Astrocyte (in vitro differentiated cells and primary cell): ENCODE results near the gene BTN2A1. TPM values are rescaled to one million over a fixed set of nuclear protein-coding genes. Genes with fewer than 3 reads are reported as not detected.

ENCODE experiments used
- DNase-seq: peaks from one replicate; pipeline ENCODE4 v3.0.0-alpha.2; 2010; ENCODE audit warnings: low read depth
- FAIRE-seq: peaks from 2 replicates; lab custom pipeline; 2011; peaks lifted over from hg19 to GRCh38; lab: Jason Lieb, UNC
- H2AFZ ChIP-seq: 2 replicates; pipeline ENCODE4 v1.6.0; 2012; ENCODE audit warnings: low read depth, low read length, inconsistent platforms
- H3K27ac ChIP-seq: 2 replicates; pipeline ENCODE4 v1.5.1; 2011; ENCODE audit warnings: low read depth, low read length, inconsistent platforms
- H3K27me3 ChIP-seq: 2 replicates; pipeline ENCODE4 v1.6.0; 2011; ENCODE audit warnings: low read length, inconsistent platforms; ENCODE audit not compliant: insufficient read depth
- H3K36me3 ChIP-seq: 2 replicates; pipeline ENCODE4 v1.5.1; 2011; ENCODE audit warnings: low read length, inconsistent platforms; ENCODE audit not compliant: insufficient read depth
- H3K4me1 ChIP-seq: 2 replicates; pipeline ENCODE4 v1.5.1; 2011; ENCODE audit warnings: low read length, inconsistent platforms; ENCODE audit not compliant: insufficient read depth
- H3K4me2 ChIP-seq: 2 replicates; pipeline ENCODE4 v1.6.0; 2012; ENCODE audit warnings: low read length, inconsistent platforms
- H3K4me3 ChIP-seq: 2 replicates; pipeline ENCODE4 v1.5.1; 2011; ENCODE audit warnings: low read depth, mild to moderate bottlenecking, low read length, inconsistent platforms; ENCODE audit not compliant: insufficient read depth
- H3K79me2 ChIP-seq: 2 replicates; pipeline ENCODE4 v1.6.0; 2012; ENCODE audit warnings: mild to moderate bottlenecking, low read length, inconsistent platforms; ENCODE audit not compliant: insufficient read depth
- H3K9ac ChIP-seq: 2 replicates; pipeline ENCODE4 v1.6.0; 2012; ENCODE audit warnings: mild to moderate bottlenecking, low read length, inconsistent platforms
- H3K9me3 ChIP-seq: 2 replicates; pipeline ENCODE4 v1.5.1; 2012; ENCODE audit warnings: low read depth, mild to moderate bottlenecking, low read length, inconsistent platforms; ENCODE audit not compliant: insufficient read depth
- H4K20me1 ChIP-seq: 2 replicates; pipeline ENCODE4 v1.6.0; 2012; ENCODE audit warnings: low read length, inconsistent platforms; ENCODE audit not compliant: insufficient read depth
- H3K27ac Mint-ChIP-seq: one replicate; pipeline ENCODE4 v1.8.0; 2021; ENCODE audit warnings: mild to moderate bottlenecking, mixed read lengths; ENCODE audit not compliant: unreplicated experiment
- H3K27me3 Mint-ChIP-seq: one replicate; pipeline ENCODE4 v1.8.0; 2021; ENCODE audit warnings: low read depth, mixed read lengths; ENCODE audit not compliant: unreplicated experiment
- H3K36me3 Mint-ChIP-seq: one replicate; pipeline ENCODE4 v1.8.0; 2021; ENCODE audit warnings: low read depth, mixed read lengths; ENCODE audit not compliant: unreplicated experiment
- H3K4me1 Mint-ChIP-seq: one replicate; pipeline ENCODE4 v1.8.0; 2021; ENCODE audit warnings: low read depth, mixed read lengths; ENCODE audit not compliant: unreplicated experiment
- H3K4me3 Mint-ChIP-seq: one replicate; pipeline ENCODE4 v1.8.0; 2021; ENCODE audit warnings: mild to moderate bottlenecking, moderate library complexity, mixed read lengths; ENCODE audit not compliant: unreplicated experiment
- H3K9me3 Mint-ChIP-seq: one replicate; pipeline ENCODE4 v1.8.0; 2021; ENCODE audit warnings: mild to moderate bottlenecking, mixed read lengths; ENCODE audit not compliant: unreplicated experiment
- EZH2 ChIP-seq: IDR thresholded peaks from 2 replicates; pipeline ENCODE4 v1.6.1; 2012; ENCODE audit warnings: mild to moderate bottlenecking, low read length, inconsistent platforms; ENCODE audit not compliant: insufficient read depth
- total RNA-seq: library from RNA; stranded (reverse); gene quantifications from 2 replicates; pipeline ENCODE4 v1.2.1, GENCODE V29; 2021
- TF ChIP-seq, protein P1 (sequence below): IDR thresholded peaks from 2 replicates; pipeline ENCODE4 v1.5.1; 2011; ENCODE audit warnings: low read depth, mild to moderate bottlenecking, inconsistent platforms, low read length, moderate library complexity; ENCODE audit not compliant: insufficient read depth

The BTN2A1 gene
- total RNA-seq, 1 donor from 2014 or later = 50.4 TPM

DNA sequence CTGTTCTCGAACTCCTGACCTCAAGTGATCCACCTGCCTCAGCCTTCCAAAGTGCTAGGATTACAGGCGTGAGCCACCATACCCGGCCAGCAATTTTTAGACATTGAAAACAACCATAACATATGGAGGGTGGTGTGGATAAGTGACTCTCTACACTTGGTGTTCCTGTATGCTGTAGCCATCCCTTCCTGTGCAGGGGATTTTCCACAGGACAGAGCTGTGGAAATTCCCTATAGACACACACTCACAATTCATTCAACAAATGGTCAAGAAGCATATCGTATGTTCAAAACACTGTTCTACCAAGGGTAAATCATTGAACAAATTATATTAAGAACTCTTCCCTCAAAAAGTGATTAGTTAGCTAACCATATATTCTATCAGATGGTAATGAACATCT lies 6.3 kb downstream of the BTN2A1 start:
- no peak for TF ChIP-seq EZH2
- TF ChIP-seq, protein P1, sequence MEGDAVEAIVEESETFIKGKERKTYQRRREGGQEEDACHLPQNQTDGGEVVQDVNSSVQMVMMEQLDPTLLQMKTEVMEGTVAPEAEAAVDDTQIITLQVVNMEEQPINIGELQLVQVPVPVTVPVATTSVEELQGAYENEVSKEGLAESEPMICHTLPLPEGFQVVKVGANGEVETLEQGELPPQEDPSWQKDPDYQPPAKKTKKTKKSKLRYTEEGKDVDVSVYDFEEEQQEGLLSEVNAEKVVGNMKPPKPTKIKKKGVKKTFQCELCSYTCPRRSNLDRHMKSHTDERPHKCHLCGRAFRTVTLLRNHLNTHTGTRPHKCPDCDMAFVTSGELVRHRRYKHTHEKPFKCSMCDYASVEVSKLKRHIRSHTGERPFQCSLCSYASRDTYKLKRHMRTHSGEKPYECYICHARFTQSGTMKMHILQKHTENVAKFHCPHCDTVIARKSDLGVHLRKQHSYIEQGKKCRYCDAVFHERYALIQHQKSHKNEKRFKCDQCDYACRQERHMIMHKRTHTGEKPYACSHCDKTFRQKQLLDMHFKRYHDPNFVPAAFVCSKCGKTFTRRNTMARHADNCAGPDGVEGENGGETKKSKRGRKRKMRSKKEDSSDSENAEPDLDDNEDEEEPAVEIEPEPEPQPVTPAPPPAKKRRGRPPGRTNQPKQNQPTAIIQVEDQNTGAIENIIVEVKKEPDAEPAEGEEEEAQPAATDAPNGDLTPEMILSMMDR = no peak
- Mint-ChIP-seq H3K27me3 (no peaks in the 10 kb centered on the region), H3K4me3 (no peak overlapping the region), H3K27ac (no peak overlapping the region), H3K36me3 (peaks cover 53% of the 10 kb centered on the region), H3K4me1 (peaks cover 9% of the 10 kb centered on the region), H3K9me3 (no peaks in the 10 kb centered on the region)
- H3K4me2 ChIP-seq = no peak overlapping the region
- H3K79me2 ChIP-seq = peaks cover 39% of the 10 kb centered on the region
- FAIRE-seq (no peak), DNase-seq (no peak)
- H3K27ac ChIP-seq = no peak overlapping the region
- H3K27me3 ChIP-seq = no peaks in the 10 kb centered on the region
- H4K20me1 ChIP-seq = peaks cover 31% of the 10 kb centered on the region
- no peaks in the 10 kb centered on the region for H3K9me3 ChIP-seq
- H3K4me3 ChIP-seq = no peak overlapping the region
- peaks cover 7% of the 10 kb centered on the region for H3K4me1 ChIP-seq
- no peak overlapping the region for H3K9ac ChIP-seq
- H2AFZ ChIP-seq = no peak overlapping the region
- peaks cover 66% of the 10 kb centered on the region for H3K36me3 ChIP-seq

DNA sequence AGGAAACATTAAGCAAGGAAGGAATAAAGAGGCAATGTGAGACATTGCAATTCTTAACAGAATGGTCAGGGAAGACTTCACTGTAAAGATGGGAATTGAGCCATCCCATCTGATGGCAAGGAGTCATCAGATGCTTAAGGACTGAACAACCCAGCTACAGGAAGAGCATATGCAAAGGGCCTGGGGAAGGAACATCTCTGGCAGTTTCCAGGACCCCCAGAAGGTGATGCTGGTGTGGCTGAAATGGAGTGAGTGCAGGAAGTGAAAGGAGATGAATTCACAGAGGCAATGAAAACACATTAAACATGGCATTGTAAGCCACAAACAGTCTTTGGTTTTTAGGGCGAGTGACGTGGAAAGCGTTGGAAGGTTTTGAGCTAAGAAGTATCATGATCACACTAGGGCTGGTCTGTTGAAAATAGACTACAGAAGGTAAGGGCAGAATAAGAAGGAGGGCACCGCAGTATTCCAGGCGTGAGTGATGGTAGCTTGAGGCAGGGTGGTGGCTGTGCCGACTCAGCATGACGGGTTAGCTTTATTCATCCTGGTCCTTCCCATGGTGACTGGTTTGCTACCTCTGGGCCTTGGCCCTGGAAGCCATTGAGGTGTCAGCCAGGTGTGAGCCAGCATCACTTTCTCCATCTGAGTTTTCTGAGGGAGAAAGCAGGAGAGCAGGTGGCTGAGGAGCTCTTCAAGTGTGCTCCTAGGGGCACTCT lies 6.8 kb downstream of the BTN2A1 start:
- Histone ChIP-seq H3K27ac (no peak overlapping the region), H3K9me3 (no peaks in the 10 kb centered on the region), H3K79me2 (peaks cover 33% of the 10 kb centered on the region), H3K27me3 (no peaks in the 10 kb centered on the region), H3K4me2 (no peak overlapping the region), H3K9ac (no peak overlapping the region), H3K4me1 (peaks cover 4% of the 10 kb centered on the region), H4K20me1 (peaks cover 25% of the 10 kb centered on the region), H2AFZ (no peak overlapping the region), H3K4me3 (no peak overlapping the region), H3K36me3 (peaks cover 68% of the 10 kb centered on the region)
- H3K9me3 Mint-ChIP-seq = no peaks in the 10 kb centered on the region
- DNase-seq = no peak
- H3K27ac Mint-ChIP-seq = no peak overlapping the region
- peaks cover 5% of the 10 kb centered on the region for H3K4me1 Mint-ChIP-seq
- H3K4me3 Mint-ChIP-seq = no peak overlapping the region
- H3K36me3 Mint-ChIP-seq = peaks cover 54% of the 10 kb centered on the region
- H3K27me3 Mint-ChIP-seq = no peaks in the 10 kb centered on the region
- FAIRE-seq = no peak
- TF ChIP-seq EZH2 = no peak

DNA sequence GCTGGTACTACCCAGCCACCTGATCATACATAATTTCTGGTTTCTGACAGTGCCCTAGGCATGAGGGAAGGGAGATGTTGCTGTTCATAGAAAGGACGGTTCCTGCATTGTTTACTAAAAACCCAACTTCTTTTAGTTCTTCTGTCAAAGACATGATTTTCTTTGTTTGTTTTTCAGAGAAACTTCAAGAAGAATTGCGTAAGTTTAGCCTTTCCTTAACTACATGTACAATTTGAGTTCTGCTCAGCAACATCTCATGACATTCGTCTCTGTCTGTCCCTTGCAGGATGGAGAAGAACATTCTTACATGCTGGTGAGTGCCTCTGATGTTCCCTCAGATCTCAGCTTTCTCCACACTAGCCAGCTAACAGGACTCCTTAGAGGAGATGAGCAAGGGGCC lies 8.0 kb downstream of the BTN2A1 start:
- Mint-ChIP-seq H3K36me3 (peaks cover 54% of the 10 kb centered on the region), H3K9me3 (no peaks in the 10 kb centered on the region), H3K27me3 (no peaks in the 10 kb centered on the region), H3K4me1 (no peaks in the 10 kb centered on the region), H3K4me3 (no peak overlapping the region), H3K27ac (no peak overlapping the region)
- H3K4me2 ChIP-seq = no peak overlapping the region
- H3K4me1 ChIP-seq = peaks cover 3% of the 10 kb centered on the region
- FAIRE-seq (no peak), DNase-seq (no peak)
- no peak for TF ChIP-seq EZH2
- TF ChIP-seq, protein P1 = no peak
- no peak overlapping the region for H3K27ac ChIP-seq
- H4K20me1 ChIP-seq = peaks cover 20% of the 10 kb centered on the region
- H3K79me2 ChIP-seq = peaks cover 21% of the 10 kb centered on the region
- no peaks in the 10 kb centered on the region for H3K27me3 ChIP-seq
- H3K36me3 ChIP-seq = peaks cover 59% of the 10 kb centered on the region
- H3K9ac ChIP-seq = no peak overlapping the region
- no peak overlapping the region for H3K4me3 ChIP-seq
- no peaks in the 10 kb centered on the region for H3K9me3 ChIP-seq
- no peak overlapping the region for H2AFZ ChIP-seq
